HL-60/S4 treated with phorbol 12-myristate 13-acetate at 8.2 ng/mL for 4 days and 3 days (cell line): ENCODE measurements around the gene RFLNA.

ENCODE experiments used
- in situ Hi-C: fragments of 300-500 bp; cut with MboI; formaldehyde crosslinking; loops from 2 replicates; pipeline ENCODE4 v1.15.0; 2022; ENCODE audit warnings: low sequenced_read_pairs

RFLNA gene

DNA sequence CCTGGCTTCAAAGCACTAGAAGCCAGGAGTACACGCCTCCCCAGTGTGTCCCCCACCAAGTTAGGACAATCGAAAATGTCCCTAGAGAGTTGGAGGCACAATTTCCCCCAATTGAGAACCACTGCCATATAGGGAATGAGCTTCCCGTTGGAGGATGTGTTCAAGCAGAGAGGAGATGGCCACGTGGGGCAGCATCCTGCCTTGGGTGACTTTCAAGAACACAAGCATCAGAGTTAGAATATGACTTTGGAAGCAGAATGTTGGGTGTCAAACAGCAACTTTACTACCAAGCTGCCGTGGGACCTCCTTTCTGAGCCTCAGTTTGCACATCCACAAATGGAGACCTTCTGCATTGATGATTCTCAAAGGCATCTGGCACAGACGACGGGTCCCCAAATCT is 56.5 kb downstream of the RFLNA start:
- in situ Hi-C loops, result no loop called here

DNA sequence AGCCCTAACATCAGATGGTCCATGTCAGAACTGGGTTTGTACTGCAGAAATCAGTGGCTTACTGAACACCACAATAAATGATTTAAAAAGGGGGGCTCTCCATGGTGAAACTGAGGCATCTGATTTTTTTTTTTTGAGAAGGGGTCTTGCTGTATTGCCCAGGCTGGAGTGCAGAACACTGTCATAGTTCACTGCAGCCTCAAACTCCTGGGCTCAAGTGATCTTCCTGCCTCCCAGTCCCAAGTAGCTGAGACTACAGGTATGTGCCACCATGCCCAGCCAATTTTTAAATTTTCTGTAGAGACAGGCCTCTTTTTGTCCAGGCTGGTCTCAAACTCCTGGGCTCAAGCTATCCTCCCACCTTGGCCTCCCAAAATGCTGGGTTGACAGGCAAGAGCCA is 57.4 kb downstream of the RFLNA start:
- in situ Hi-C loops, result no loop called here

DNA sequence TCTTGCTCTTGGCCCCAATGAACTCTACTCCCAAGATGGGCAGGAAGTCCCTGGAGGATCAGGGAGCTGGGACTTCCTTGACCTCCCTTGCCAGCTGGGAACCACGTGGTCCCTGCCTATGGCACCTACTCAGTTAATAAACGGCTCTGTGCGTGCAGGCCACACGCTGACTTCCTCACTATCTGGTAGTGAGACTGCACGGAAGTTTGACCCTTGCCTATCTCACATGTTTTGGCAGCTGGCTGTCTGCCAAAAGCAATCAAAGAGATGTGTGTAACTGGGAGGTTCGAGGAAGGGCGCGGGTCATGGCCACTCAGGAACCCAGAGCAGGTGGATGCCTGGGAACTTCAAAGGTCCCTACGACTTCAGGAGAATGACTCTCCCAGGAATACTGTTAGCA is 57.9 kb downstream of the RFLNA start:
- in situ Hi-C loops, result no loop called here

DNA sequence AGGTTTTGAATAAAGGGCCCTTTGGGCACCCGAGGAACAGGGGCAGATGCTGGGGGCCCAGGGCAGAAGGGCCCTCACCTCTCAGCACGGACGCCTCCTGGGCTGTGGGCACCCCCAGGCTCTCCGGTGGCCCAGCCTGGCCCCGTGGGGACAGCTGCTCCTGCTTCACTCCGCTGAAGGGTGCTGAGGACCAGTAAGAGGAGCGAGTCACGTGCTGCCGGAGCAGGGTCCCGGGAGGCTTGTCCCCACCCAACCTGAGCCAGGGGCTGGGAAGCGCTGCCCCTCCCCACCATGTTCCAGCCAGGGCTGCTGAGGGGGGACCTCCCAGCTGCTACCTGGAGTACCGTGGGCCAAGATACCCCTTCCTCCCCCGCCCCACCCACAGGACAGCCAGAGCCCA is 59.5 kb downstream of the RFLNA start:
- in situ Hi-C loops, result no loop called here

DNA sequence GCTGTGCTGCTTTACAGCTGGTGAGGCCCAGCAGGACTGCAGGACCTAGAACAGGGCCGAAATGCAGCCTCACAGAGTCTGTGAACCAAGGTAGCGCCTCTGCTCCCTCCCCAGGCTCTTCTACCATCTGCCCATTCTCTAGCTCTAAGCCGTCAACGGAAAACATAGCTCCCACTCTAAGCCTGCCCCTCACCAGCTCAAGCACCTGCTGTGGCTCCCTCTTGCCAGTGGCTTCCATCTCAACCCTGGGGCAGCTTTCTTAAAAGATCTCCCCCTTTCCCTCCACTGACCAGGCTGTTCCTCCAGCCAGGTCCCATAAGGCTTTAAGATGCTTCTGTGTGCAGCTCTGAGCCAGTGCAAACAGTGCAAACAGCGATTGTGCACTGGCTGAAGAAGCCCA is 61.3 kb downstream of the RFLNA start:
- in situ Hi-C loops, result loop anchor here (5.0 kb wide), 1 partner anchor 81 kb away; no protein-coding TSS in a partner anchor

DNA sequence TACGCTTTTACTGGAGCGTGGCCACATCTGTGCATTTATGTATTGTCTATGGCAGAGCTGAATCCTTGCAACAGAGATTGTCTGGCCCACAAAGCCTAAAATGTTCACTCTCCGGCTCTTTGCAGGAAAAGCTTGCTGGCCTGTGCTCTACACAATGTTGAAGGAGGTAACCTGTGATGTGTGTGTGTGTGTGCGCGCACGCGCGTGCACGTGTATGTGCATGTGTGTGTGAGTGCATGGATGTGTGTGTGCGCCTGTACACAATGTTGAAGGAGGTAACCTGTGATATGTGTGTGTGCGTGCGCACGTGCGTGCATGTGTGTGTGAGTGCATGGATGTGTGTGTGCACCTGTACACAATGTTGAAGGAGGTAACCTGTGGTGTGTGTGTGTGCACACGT is 62.7 kb downstream of the RFLNA start:
- in situ Hi-C loops, result loop anchor here (5.0 kb wide), 1 partner anchor 80 kb away; no protein-coding TSS in a partner anchor

DNA sequence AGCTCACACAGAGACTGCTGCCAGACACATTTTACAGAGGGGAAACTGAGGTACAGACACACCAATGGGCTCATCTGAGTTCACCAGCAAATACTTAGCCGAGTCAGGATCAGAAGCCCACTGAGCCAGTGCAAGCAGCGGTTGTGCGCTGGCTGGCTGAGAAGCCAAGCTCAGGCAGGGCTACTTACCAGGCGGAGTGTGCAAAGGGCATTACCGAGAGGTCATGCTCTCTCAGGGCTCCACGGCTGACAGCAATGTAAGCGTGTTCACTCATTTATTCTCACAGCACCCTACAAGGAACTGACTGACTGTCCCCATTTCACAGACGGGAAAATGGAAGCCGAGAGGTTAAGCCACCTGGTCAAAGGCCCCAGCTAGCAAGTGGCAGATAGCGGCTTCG is 63.7 kb downstream of the RFLNA start:
- in situ Hi-C loops, result loop anchor here (5.0 kb wide), 1 partner anchor 79 kb away; no protein-coding TSS in a partner anchor

DNA sequence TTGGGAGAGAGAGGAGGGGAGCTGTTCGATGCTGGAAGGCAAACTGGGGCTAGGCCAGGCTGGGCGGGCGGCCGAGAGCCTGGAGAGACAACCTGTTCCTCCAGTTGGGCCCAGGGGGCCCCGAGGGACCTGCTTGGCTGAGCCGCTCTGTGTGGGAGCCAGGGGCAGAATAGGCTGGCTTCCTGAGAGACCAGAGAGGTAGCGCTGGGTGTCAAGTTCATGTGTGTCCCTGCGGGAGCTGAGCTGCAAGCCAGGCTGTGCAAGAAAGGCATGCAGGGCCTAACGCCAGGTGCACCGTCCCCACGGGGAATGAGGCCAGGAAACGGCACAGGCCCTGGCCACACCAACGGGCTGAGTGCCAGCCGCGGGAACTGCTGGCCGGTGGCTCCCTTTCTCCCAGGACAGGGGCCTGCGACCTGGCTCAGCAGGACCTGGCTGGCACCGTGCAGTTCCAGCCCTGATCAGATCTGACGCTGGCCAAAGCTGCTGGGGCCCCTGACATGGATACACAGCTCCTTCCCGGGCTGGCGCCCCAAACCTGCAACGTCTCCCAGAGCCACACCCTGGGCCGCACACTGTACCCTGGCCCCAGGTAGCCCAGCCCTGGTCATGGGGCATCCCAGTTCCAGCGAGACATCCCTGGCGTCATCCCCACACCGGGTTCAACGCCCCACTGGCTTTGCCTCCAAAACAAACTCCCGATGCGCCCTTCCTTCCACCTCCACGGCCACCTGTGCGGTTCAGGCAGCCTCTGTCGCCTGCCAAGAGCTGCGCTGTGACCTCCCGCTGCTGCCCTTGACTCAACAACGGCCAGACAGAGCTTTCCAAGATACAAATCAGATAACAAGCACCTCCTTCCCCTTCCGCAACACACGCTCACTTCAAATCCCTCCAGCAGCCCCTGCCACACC is 65.0 kb downstream of the RFLNA start:
- in situ Hi-C loops, result loop anchor here (5.0 kb wide), 1 partner anchor 77 kb away; no protein-coding TSS in a partner anchor

DNA sequence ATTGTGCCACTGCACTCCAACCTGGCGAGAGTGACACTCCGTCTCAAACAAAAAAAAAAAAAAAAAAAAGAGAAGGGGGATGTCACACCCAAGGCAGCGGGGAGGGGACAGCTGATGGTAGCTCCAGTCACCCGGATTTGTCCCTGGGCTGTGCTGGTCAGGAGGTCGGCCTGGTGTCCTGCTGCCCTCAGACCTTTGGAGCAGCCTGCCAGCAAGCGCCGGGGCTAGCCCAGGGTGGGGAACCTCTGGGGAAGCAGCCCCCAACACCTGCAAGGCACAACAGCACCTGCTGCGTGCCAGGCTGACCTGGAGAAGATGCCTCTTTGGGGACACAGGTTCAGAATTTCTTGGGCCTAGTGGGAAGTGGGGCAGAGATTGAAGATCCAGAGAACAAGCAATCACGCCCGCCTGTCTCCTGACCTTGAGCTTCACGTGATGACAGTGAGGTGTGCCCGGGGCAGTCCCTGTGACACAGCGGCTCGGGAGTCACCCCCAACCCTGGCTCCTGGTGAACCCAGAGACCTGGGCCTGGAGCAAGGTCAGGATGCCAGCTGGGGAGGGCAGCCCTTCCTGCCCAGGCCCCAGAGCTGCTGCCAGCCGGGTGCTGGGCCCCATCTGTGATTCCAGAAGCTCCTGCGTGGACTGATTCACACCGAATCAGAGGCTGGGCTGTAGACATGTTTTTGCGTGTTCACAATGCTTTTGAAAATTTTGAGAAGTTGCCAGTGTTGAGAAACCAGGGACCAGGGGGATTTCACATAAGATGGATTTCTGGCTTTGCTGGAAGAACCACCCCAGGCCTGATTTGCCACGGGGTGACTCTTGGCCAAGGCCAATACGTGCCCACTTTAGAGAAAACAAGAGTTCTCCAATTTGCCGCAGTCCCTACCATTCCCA is 66.4 kb downstream of the RFLNA start:
- in situ Hi-C loops, result no loop called here

DNA sequence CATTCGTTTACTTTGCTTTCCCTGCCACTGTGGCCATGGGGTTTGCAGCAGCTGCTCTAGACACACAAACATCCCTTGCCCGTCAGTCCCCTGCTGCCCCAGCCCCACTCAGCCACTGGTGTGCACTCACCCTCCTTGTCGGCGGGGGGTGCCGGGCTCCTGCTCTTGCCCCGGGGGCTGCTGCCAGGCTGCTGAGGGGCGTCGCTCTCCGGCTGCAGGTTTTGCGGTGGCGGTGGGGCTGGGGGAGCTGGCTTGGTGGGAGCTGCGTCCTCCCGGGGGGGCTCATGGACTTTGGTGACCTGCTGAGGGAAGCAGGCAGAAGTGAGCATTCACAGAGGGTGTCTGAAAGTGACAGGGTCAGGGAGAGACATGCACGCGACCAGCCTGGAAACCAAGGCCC is 67.1 kb downstream of the RFLNA start:
- in situ Hi-C loops, result no loop called here

DNA sequence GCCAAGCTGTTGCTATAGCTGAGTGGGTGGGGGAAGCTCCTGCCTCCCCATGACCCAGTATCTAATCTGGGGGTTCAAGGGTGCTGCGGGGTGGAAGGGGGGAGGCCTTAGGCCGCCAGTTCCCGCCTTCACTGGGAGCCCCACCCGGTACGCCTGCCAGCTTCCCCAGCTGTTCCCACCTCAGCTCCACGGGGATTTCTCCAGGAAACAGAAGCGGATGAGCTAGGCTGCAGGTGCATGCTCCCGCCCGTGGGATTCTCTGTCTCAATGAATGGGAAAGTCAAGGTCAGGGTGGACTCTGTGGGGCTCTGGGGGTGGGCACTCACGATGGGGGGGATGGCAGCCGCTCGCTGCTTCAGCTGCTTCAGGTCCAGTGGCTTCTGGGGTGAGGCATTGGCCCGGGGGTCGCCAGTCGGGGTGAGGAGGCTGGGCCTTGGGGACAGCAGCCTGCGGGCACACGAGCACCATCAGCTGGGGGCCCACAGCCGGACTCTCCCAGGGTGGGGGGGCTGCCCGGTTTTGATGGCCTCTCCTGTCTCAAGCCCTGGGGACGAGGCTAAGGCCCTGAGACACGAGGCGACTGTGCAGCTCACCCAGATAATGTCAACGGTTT is 68.6 kb downstream of the RFLNA start:
- in situ Hi-C loops, result no loop called here

DNA sequence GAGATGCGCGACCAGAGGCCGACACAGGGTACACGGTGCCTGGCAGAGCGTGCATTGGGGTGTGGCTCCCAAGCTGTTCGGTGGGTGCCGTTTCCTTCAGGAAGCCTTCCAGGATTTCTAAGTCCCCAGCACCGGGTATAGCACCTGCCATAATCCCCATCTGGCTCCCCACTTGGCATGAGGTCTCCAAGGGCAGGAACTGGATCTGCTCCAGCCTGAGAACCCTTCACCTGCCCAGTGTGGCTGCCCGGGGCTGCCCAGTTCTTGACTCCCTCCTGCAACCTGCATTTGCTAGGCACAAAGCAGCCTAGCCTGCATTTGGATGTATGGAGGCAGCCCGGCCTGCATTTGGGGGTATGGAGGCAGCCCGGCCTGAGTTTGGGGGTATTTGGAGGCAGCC is 69.7 kb downstream of the RFLNA start:
- in situ Hi-C loops, result no loop called here
